GM20431 (cell line): ENCODE measurements around the gene SPATA31E1.
"Not testable (repeated sequence)": the region's sequence is repeated elsewhere in the genome, so short reads cannot be mapped to it uniquely, and the experiment has no call there.

Experiments used
- in situ Hi-C: fragments of 300-500 bp; cut with MseI, MboI; formaldehyde crosslinking; loops from one replicate; pipeline ENCODE4 v1.15.0; 2020; ENCODE audit warnings: low sequenced_read_pairs; ENCODE audit not compliant: unreplicated experiment

Gene SPATA31E1

GRCh38 chr9:87919013-87919412 lies 36.3 kb downstream of the SPATA31E1 start:
- in situ Hi-C loops: not testable (repeated sequence)

DNA sequence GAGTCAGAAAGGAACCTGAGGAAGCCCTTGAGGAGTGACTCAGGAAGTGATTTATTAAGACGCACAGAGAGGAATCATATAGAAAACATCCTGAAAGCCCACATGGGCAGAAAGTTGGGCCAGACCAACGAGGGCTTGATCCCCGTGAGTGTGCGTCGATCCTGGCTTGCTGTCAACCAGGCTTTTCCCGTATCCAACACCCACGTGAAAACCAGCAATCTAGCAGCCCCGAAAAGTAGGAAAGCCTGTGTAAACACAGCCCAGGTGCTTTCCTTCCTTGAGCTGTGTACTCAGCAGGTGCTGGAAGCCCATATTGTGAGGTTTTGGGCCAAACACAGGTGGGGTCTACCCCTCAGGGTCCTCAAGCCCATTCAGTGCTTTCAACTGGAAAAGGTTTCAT lies 38.9 kb downstream of the SPATA31E1 start:
- in situ Hi-C loops: not testable (repeated sequence)

DNA sequence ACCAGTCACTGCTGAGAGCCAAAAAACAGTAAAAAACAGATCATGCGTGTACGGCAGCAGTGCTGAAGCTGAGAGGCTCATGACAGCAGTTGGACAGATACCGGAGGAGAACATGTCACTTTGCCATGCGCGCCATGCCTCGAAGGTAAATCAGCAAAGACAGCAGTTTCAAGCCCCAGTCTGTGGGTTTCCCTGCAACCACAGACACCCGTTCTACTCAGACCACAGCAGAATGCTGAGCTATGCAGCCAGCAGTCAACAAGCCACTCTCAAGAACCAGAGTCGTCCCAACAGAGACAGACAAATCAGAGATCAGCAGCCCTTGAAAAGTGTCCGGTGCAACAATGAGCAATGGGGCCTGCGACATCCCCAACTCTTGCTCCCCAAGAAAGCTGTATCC lies 40.3 kb downstream of the SPATA31E1 start:
- in situ Hi-C loops: not testable (repeated sequence)

DNA sequence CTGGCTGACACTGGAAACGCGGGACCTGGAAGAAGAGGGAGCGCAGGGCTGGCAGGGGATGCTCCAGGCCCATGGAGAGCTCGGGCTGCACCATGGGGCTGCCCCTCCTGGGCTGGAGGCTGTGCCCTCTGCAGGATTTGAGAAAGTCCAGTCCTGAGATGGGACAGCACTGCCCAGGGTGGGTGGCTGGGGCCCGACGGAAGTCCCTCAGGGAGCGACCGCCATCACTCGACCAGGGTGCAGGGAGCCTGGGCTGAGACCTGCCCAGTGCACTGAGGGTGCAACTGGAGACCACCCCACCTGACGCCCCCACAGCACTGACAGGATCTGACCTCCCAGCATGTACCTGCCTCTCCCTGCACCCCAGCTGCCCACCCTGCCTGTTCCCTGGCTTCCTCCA lies 42.2 kb downstream of the SPATA31E1 start:
- in situ Hi-C loops: not testable (repeated sequence)

- in situ Hi-C loops: not testable (repeated sequence)
Measured at GRCh38 chr9:87929152-87929551, 46.5 kb downstream of the SPATA31E1 start.

- in situ Hi-C loops: not testable (repeated sequence)
Measured at GRCh38 chr9:87934444-87934843, 51.8 kb downstream of the SPATA31E1 start.

GRCh38 chr9:87937352-87937751 lies 54.7 kb downstream of the SPATA31E1 start:
- in situ Hi-C loops: not testable (repeated sequence)

DNA sequence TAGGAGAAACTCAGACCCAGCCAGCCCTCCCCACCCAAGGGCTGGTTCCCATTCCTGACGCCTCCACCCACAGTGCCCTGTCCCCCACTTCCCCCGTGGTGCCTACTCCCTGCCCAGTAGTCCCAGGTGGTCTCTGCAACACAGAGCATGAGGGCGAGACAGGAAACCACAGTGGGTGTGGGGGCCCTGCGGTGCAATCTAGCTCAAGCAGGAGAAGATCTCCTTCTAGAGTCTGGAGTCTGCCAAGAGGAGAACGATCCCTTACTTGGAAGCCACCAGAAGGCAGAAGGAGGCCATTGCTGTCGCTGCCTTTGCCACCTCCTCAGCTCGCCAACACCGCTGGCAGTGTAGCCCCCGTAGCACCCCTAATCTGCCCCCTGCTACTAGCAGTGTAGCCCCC lies 55.2 kb downstream of the SPATA31E1 start:
- in situ Hi-C loops: not testable (repeated sequence)

GRCh38 chr9:87938336-87938735 lies 55.7 kb downstream of the SPATA31E1 start:
- in situ Hi-C loops: not testable (repeated sequence)
